HepG2 (cell line): ENCODE measurements around the gene AGBL3. TPM values are rescaled to one million over a fixed set of nuclear protein-coding genes. Genes with fewer than 3 reads are reported as not detected.

Source experiments
- CEBPG ChIP-seq: IDR thresholded peaks from 2 replicates; pipeline ENCODE4 v1.6.1; 2016
- CREB1 ChIP-seq, 2 experiments: fragments of 450-650 bp in 1 of 2; IDR thresholded peaks; 2 replicates each; pipeline ENCODE4 v1.6.1; 2016 to 2017; ENCODE audit warnings: control low read depth in 1 of 2, mild to moderate bottlenecking in 1 of 2, missing compliant biosample characterization in 1 of 2, missing genetic modification characterization in 1 of 2
- GZF1 ChIP-seq: sonication (generic); formaldehyde crosslinking; IDR thresholded peaks from 2 replicates; pipeline ENCODE4 v1.5.1; 2020; ENCODE audit warnings: mild to moderate bottlenecking, missing genetic modification reagents
- HMGA1 ChIP-seq: sonication (generic); formaldehyde crosslinking; conservative IDR thresholded peaks from 2 replicates; pipeline ENCODE4 v1.4.0; 2020; ENCODE audit warnings: missing genetic modification reagents
- HNRNPUL1 ChIP-seq: fragments of 200-400 bp; formaldehyde crosslinking; IDR thresholded peaks from 2 replicates; pipeline ENCODE4 v1.6.1; 2017; ENCODE audit warnings: low read depth, mild to moderate bottlenecking, low read length, moderate library complexity
- KLF16 ChIP-seq, 2 experiments: sonication (generic) in 1 of 2; formaldehyde crosslinking in 1 of 2; IDR thresholded peaks; 2 replicates each; pipeline versions ENCODE4 v1.6.1 to v1.8.0; 2016 to 2023; ENCODE audit warnings: missing genetic modification reagents in 2 of 2, missing compliant biosample characterization in 1 of 2
- MTA3 ChIP-seq: sonication (generic); formaldehyde crosslinking; IDR thresholded peaks from 2 replicates; pipeline ENCODE4 v1.4.0; 2020; ENCODE audit warnings: missing genetic modification reagents
- NFE2L2 ChIP-seq: fragments of 150-350 bp; IDR thresholded peaks from 2 replicates; pipeline ENCODE4 v1.6.1; 2014; ENCODE audit warnings: low read length
- NFKB2 ChIP-seq: sonication (generic); formaldehyde crosslinking; IDR thresholded peaks from 2 replicates; pipeline ENCODE4 v1.4.0; 2020; ENCODE audit warnings: missing genetic modification reagents, borderline replicate concordance
- RELA ChIP-seq: sonication (generic); formaldehyde crosslinking; IDR thresholded peaks from 2 replicates; pipeline ENCODE4 v1.4.0; 2020; ENCODE audit warnings: missing genetic modification reagents
- SP5 ChIP-seq: IDR thresholded peaks from 2 replicates; pipeline ENCODE4 v1.6.1; 2016; ENCODE audit warnings: low read depth, borderline replicate concordance
- TAF1 ChIP-seq: sonication (generic); formaldehyde crosslinking; IDR thresholded peaks from 2 replicates; pipeline ENCODE4 v1.4.0; 2020; ENCODE audit warnings: missing genetic modification reagents
- TEAD2 ChIP-seq: sonication (generic); formaldehyde crosslinking; IDR thresholded peaks from 2 replicates; pipeline ENCODE4 v1.9.0; 2021; ENCODE audit warnings: missing genetic modification reagents
- TMF1 ChIP-seq: sonication (generic); formaldehyde crosslinking; IDR thresholded peaks from 2 replicates; pipeline ENCODE4 v1.8.1; 2022; ENCODE audit warnings: low read depth, missing genetic modification reagents
- ZNF589 ChIP-seq: sonication (generic); formaldehyde crosslinking; conservative IDR thresholded peaks from 2 replicates; pipeline ENCODE4 v1.8.0; 2022; ENCODE audit warnings: mild to moderate bottlenecking, moderate library complexity, missing genetic modification reagents
- ZNF619 ChIP-seq: sonication (generic); formaldehyde crosslinking; IDR thresholded peaks from 2 replicates; pipeline ENCODE4 v1.4.0; 2020; ENCODE audit warnings: mild to moderate bottlenecking, missing genetic modification reagents
- ZNF709 ChIP-seq: sonication (generic); formaldehyde crosslinking; IDR thresholded peaks from 2 replicates; pipeline ENCODE4 v1.5.0; 2020; ENCODE audit warnings: mild to moderate bottlenecking, missing genetic modification reagents
- ZNF749 ChIP-seq: sonication (generic); formaldehyde crosslinking; IDR thresholded peaks from 2 replicates; pipeline ENCODE4 v1.8.0; 2022; ENCODE audit warnings: mild to moderate bottlenecking, missing genetic modification reagents, moderate library complexity, borderline replicate concordance
- polyA plus RNA-seq, 8 experiments: library from polyadenylated mRNA; depleted of rRNA in 3 of 8; stranded (reverse) in 7 of 8; unstranded in 1 of 8; fragments of >200 nt; fragmentation: Illumina TruSeq in 4 of 8; extraction: Trizol in 4 of 8; gene quantifications; 2 replicates each; pipeline versions ENCODE4 v1.2.1 to v1.2.3, GENCODE V29; 2011 to 2016; ENCODE audit warnings: low read depth in 4 of 8, missing spikeins in 1 of 8, mixed read lengths in 1 of 8; ENCODE audit not compliant: insufficient read depth in 1 of 8
- total RNA-seq, 5 experiments: library from RNA; depleted of rRNA; stranded (reverse); fragments of >200 nt; fragmentation: Illumina TruSeq; extraction: Trizol; gene quantifications; 2 replicates each; pipeline ENCODE4 v1.2.3, GENCODE V29; 2016; ENCODE audit warnings: low read depth in 1 of 5
- TF ChIP-seq, protein P1 (sequence below): sonication (generic); formaldehyde crosslinking; IDR thresholded peaks from 2 replicates; pipeline ENCODE4 v1.5.0; 2020; ENCODE audit warnings: missing genetic modification reagents
- TF ChIP-seq, protein P2 (sequence below): sonication (generic); formaldehyde crosslinking; IDR thresholded peaks from 2 replicates; pipeline ENCODE4 v1.4.0; 2020; ENCODE audit warnings: missing genetic modification reagents
- TF ChIP-seq, protein P3 (sequence below): sonication (generic); formaldehyde crosslinking; IDR thresholded peaks from 2 replicates; pipeline ENCODE4 v1.5.0; 2020; ENCODE audit warnings: missing genetic modification reagents
- TF ChIP-seq, protein P4 (sequence below): sonication (generic); formaldehyde crosslinking; IDR thresholded peaks from 2 replicates; pipeline ENCODE4 v1.8.0; 2022; ENCODE audit warnings: mild to moderate bottlenecking, missing genetic modification reagents, borderline replicate concordance

AGBL3 gene
- total and polyA plus RNA-seq, 2 of the 13 experiments (the other 11 are each of a cell fraction or from before 2014, with no cell fraction given) = 2.2 to 7.2 TPM

DNA sequence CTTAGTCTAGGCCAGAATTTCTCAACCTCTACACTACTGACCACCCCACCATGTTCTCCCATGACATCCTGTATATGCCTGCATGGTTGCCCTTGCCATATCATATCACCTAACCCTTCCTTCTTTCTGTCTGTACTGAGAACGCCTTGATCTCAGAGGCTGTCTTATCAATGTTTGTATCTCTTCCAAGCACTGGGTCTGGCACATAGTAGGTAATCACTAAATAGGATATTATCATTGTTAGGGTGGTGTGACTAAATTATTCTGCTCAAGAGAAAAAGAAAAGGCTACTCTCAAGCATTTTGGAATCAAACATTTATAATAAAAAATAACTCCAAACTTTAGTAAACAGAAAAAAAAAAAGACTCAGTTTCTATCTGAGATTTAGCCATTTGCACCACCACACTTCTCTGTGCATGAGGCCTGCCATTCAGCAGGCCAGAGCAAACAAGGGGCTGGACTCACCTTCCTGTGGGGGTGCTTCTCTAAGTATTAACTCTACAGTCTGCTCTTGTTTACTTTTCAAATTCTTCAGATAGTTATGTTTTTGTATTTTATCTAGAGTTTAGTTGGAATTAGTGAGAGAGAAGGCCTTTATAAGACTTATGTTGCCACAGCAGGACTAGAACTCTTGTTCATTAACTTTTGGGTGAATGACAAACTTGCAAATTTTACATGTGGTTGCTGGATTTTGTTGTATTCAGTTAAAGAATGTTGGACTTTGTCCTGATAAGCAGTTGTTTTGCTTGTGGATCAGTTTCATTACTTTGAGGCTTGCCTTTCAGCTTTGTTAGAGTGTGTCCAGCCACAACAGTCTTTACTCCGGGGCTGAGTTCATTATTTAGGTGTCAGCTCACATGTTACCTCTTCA lies 5.4 kb downstream of the AGBL3 start (continued):
- TF ChIP-seq, protein P1, sequence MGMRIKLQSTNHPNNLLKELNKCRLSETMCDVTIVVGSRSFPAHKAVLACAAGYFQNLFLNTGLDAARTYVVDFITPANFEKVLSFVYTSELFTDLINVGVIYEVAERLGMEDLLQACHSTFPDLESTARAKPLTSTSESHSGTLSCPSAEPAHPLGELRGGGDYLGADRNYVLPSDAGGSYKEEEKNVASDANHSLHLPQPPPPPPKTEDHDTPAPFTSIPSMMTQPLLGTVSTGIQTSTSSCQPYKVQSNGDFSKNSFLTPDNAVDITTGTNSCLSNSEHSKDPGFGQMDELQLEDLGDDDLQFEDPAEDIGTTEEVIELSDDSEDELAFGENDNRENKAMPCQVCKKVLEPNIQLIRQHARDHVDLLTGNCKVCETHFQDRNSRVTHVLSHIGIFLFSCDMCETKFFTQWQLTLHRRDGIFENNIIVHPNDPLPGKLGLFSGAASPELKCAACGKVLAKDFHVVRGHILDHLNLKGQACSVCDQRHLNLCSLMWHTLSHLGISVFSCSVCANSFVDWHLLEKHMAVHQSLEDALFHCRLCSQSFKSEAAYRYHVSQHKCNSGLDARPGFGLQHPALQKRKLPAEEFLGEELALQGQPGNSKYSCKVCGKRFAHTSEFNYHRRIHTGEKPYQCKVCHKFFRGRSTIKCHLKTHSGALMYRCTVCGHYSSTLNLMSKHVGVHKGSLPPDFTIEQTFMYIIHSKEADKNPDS = no peak
- TF ChIP-seq TAF1 (CRISPR knock-in tag) (no peak), GZF1 (peak; percentile 63; the same call in 1 of the 2 replicates), ZNF619 (CRISPR knock-in tag) (no peak), ZNF709 (no peak; the same call in 1 of the 2 replicates), TEAD2 (no peak), ZNF589 (CRISPR knock-in tag) (no peak), CREB1 (IDR thresholded peaks at IDR 0.05) (no peak), CREB1 (CRISPR knock-in tag; IDR thresholded peaks at IDR 0.05) (peak; percentile 29), SP5 (CRISPR knock-in tag) (peak; percentile 39; the same call in 1 of the 2 replicates), CEBPG (CRISPR knock-in tag) (peak; percentile 46), KLF16 (CRISPR knock-in tag; IDR thresholded peaks at IDR 0.05) (no peak; a peak in 1 of 4 replicates), HNRNPUL1 (no peak), RELA (CRISPR knock-in tag) (no peak), TMF1 (no peak), HMGA1 (CRISPR knock-in tag) (no peak), NFE2L2 (no peak), NFKB2 (no peak), ZNF749 (CRISPR knock-in tag) (no peak), MTA3 (CRISPR knock-in tag) (no peak)
- TF ChIP-seq, protein P2, sequence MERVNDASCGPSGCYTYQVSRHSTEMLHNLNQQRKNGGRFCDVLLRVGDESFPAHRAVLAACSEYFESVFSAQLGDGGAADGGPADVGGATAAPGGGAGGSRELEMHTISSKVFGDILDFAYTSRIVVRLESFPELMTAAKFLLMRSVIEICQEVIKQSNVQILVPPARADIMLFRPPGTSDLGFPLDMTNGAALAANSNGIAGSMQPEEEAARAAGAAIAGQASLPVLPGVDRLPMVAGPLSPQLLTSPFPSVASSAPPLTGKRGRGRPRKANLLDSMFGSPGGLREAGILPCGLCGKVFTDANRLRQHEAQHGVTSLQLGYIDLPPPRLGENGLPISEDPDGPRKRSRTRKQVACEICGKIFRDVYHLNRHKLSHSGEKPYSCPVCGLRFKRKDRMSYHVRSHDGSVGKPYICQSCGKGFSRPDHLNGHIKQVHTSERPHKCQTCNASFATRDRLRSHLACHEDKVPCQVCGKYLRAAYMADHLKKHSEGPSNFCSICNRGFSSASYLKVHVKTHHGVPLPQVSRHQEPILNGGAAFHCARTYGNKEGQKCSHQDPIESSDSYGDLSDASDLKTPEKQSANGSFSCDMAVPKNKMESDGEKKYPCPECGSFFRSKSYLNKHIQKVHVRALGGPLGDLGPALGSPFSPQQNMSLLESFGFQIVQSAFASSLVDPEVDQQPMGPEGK (CRISPR knock-in tag) = peak; percentile 76
- TF ChIP-seq, protein P3, sequence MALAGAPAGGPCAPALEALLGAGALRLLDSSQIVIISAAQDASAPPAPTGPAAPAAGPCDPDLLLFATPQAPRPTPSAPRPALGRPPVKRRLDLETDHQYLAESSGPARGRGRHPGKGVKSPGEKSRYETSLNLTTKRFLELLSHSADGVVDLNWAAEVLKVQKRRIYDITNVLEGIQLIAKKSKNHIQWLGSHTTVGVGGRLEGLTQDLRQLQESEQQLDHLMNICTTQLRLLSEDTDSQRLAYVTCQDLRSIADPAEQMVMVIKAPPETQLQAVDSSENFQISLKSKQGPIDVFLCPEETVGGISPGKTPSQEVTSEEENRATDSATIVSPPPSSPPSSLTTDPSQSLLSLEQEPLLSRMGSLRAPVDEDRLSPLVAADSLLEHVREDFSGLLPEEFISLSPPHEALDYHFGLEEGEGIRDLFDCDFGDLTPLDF (CRISPR knock-in tag) = no peak
- TF ChIP-seq, protein P4, sequence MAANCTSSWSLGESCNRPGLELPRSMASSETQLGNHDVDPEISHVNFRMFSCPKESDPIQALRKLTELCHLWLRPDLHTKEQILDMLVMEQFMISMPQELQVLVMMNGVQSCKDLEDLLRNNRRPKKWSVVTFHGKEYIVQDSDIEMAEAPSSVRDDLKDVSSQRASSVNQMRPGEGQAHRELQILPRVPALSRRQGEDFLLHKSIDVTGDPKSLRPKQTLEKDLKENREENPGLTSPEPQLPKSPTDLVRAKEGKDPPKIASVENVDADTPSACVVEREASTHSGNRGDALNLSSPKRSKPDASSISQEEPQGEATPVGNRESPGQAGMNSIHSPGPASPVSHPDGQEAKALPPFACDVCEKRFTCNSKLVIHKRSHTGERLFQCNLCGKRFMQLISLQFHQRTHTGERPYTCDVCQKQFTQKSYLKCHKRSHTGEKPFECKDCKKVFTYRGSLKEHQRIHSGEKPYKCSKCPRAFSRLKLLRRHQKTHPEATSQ (CRISPR knock-in tag) = no peak
